C4-2B (cell line): ENCODE measurements around the gene STAT6.

Experiments used
- ZFX ChIP-seq: fragments of 450-650 bp; IDR thresholded peaks from 2 replicates; pipeline ENCODE4 v1.6.1; 2017
- TF ChIP-seq, protein P1 (sequence below): fragments of 450-650 bp; conservative IDR thresholded peaks from 2 replicates; pipeline ENCODE4 v1.5.1; 2017; ENCODE audit warnings: mild to moderate bottlenecking

DNA sequence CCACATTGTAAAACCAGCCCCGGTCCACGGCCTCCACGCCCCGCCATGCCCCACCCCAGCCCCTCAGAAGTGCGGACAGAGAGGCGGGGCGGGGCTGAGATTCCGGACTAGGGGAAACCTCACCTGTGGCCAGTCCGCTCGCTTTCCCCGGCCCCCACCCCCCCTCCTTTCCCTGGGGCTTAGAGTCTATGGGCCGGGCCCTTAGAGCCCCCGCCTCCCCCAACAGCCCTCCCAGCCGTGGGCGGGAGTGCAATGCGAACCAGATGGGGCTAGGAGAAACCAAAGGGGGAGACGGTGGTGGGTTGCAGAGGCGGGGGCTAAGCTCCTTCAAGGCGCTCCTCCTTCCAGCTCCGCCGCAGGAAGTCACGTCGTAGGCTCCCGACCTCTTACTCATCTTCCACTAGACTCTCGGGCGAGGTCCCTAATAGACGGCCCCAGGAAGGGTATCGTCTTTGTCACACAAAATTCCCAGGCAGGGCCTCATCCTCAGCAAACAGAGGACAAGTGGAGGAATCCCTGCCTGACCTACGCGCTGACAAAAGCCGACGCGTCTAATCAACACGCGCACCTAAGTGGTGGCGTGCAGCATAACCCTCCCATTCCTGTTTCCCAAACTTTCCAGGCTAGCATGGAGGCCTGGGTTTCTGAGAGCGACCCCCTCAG, 23.3 kb downstream of the STAT6 start:
- TF ChIP-seq, protein P1, sequence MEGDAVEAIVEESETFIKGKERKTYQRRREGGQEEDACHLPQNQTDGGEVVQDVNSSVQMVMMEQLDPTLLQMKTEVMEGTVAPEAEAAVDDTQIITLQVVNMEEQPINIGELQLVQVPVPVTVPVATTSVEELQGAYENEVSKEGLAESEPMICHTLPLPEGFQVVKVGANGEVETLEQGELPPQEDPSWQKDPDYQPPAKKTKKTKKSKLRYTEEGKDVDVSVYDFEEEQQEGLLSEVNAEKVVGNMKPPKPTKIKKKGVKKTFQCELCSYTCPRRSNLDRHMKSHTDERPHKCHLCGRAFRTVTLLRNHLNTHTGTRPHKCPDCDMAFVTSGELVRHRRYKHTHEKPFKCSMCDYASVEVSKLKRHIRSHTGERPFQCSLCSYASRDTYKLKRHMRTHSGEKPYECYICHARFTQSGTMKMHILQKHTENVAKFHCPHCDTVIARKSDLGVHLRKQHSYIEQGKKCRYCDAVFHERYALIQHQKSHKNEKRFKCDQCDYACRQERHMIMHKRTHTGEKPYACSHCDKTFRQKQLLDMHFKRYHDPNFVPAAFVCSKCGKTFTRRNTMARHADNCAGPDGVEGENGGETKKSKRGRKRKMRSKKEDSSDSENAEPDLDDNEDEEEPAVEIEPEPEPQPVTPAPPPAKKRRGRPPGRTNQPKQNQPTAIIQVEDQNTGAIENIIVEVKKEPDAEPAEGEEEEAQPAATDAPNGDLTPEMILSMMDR, result no peak
- TF ChIP-seq ZFX, result no peak
